ENCODE results near the gene EHBP1.

DNA sequence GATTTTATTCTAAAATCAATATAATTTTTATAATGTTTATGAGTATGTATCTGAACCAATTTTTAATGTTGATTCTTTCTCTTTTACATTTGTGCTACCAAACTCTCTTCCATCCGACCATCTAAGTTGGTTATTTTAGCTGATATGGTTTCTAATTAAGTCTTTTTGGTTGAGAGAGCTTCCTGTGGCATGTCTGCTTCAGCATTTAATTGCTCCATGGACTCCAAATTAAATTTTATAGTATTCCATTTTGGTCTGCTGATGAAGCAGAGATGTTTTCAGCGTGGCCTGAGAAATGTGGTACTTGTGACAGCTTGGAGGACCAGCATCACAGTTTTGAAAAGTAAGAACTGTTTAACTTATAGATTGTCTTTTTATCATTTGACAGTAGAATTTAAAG is 105.6 kb downstream of the EHBP1 start:
- TF ChIP-seq, protein P1, sequence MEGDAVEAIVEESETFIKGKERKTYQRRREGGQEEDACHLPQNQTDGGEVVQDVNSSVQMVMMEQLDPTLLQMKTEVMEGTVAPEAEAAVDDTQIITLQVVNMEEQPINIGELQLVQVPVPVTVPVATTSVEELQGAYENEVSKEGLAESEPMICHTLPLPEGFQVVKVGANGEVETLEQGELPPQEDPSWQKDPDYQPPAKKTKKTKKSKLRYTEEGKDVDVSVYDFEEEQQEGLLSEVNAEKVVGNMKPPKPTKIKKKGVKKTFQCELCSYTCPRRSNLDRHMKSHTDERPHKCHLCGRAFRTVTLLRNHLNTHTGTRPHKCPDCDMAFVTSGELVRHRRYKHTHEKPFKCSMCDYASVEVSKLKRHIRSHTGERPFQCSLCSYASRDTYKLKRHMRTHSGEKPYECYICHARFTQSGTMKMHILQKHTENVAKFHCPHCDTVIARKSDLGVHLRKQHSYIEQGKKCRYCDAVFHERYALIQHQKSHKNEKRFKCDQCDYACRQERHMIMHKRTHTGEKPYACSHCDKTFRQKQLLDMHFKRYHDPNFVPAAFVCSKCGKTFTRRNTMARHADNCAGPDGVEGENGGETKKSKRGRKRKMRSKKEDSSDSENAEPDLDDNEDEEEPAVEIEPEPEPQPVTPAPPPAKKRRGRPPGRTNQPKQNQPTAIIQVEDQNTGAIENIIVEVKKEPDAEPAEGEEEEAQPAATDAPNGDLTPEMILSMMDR (IDR thresholded peaks at IDR 0.05): no peak
- TF ChIP-seq POLR2AphosphoS5 (IDR thresholded peaks at IDR 0.05): no peak
